Measurements from ENCODE around the gene PCLO.
"Not testable (repeated sequence)": the region's sequence is repeated elsewhere in the genome, so short reads cannot be mapped to it uniquely, and the experiment has no call there.

Gene PCLO

DNA sequence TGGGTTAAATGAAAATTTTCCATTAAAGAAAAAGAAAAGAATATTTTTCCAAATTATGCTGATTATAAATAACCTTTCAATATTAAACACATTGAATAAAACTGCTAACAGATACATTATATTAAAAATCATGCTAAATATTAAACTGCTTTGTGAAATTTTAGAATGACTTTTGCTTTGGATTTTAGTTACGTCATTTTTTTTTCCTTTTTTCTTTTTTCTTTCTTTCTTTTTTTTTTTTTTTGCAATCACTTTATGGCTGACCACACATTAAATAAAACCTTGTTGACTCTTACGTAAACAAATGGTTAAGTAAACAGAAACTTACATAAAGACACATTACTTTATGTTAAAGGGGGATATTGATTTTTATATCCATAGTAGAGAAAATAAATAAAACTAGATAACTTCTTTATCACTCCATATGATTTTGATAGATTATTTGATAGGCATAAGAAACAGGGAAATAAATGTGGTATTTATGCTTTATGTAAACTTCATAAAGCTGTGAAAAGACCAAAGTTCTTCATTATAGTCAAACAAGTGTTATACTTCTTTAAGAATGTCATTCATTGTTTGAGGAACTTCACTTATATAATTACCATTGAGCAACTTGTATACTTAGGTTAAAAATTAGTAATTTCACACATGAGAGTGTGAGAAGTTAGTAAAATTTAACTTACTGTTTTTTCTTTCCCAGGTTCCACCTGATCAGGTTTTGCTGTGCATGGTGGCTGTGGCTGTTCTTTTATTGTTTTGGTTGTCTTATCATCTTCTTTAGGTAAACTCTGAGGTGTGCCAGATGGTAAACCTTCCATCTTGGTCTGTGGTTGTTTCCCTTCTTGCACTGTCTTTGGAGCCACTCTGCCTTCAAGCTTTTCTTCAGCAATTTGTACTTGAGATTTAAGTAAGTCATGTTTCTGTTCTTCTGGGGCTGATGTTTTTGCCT, 197.3 kb downstream of the PCLO start:
- no peak for DNase-seq (ENCODE audit: low read depth in 2 of 2)

- DNase-seq (ENCODE audit: low read depth in 2 of 2), result no peak
These were observed 198.4 kb downstream of the PCLO start for GRCh38 chr7:82964150-82964882.

DNA sequence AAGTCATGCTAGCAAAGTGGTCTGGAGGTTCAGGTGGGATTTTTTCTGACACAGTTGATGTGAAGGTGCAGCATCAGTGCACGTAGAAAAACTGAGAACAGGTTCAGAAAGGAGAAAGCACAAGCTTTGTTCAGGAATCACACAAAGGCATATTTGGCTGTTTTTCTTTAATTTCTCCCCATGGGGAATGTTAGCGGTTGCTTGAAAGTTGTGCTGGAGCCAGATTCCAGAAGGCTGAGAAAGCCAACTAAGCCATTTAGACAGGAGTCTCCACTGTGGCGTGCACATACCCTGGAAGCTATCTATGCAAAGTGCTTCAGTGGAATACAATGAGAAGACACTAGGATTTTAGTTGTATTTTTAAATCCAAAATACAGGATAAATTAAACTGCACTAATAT, 201.4 kb downstream of the PCLO start:
- DNase-seq (ENCODE audit: low read depth in 2 of 2), result no peak

DNA sequence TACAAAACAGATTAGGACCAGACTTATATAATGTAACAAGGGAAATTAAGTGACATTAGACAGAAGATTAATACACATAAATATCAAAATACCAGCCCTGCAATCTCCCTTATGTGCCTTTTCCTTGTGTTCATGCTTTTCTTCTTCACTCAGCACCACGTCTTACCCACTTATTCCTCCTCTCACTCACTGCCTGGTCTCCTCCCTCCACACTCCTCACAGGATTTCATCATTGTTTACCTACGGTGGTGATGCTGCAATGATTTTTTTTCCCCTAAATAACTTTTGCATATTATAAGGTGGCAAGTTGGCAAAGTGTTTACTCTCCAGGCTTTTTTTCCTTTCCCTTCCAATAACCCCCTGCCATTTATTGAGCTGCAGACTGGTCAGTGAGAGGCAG, 203.2 kb downstream of the PCLO start:
- no peak for DNase-seq (ENCODE audit: low read depth in 2 of 2)

DNA sequence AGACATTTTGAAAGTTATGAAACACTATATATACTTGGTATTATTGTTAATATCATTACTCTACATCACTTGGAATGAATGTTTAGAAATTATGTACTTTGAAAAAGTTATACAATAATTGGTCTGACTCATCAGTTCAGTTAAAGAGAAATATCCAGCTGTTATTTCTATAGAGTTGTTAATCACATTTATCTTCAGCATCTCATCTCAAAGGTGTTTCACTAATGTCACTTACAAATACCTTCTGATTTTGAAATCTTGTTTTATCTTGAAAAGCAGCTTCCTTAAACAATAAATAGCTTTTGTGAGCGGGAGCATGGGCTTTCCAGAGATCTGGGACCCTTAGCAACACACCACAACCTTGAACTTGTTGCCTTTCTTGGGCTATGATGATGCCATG, 205.2 kb downstream of the PCLO start:
- DNase-seq (ENCODE audit: low read depth in 2 of 2), result no peak

GRCh38 chr7:82953324-82954027, 209.2 kb downstream of the PCLO start:
- DNase-seq (ENCODE audit: low read depth in 2 of 2), result no peak

- no peak for DNase-seq (ENCODE audit: low read depth in 2 of 2)
These were observed 212.2 kb downstream of the PCLO start for GRCh38 chr7:82950436-82950835.

- no peak for DNase-seq (ENCODE audit: low read depth in 2 of 2)
These were observed 217.2 kb downstream of the PCLO start for GRCh38 chr7:82945480-82945879.

GRCh38 chr7:82945056-82945455, 217.6 kb downstream of the PCLO start:
- no peak for DNase-seq (ENCODE audit: low read depth in 2 of 2)

- DNase-seq (ENCODE audit: low read depth in 2 of 2), result no peak
These were observed 230.2 kb downstream of the PCLO start for GRCh38 chr7:82932516-82932915.

DNA sequence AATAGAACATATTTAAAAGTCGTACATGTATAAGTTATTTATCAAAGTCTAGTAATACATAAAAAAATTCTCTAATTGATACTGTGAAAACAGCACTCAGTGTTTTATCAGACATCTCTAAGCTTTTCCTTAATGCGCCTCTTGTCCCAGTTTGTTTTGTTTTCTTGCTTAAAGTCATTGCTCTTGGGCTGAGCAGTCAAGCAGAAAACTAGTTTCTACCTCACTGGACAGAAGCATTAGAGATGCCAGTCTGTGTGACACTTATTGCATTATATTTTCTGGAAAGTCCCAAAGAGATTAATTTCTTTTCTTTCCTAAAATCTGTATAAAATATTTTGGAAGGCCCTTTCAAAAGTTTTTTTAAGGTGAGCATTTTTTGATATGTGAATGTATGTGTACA, 236.2 kb downstream of the PCLO start:
- DNase-seq (ENCODE audit: low read depth in 2 of 2), result no peak

- DNase-seq (ENCODE audit: low read depth in 2 of 2), result no peak
These were observed 237.4 kb downstream of the PCLO start for GRCh38 chr7:82925331-82925730.

DNA sequence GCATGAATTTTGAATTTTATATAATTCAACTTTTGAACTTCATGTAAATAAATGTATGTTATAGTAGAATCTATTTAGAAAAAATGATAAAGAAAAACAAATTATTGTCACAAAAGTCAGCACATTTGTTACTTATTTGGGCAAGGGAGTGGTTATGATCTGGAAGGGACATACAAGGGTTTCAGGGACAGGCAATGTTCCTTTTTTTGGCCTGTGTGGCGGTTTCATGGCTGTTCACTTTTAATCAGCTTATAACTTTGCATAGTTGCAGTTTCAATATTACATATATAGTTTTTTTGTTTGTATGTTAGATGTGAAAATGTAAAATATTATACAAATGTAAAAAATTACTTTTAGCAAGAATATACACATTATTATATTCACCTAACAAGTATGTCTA, 256.2 kb downstream of the PCLO start:
- DNase-seq (ENCODE audit: low read depth in 2 of 2), result no peak

DNA sequence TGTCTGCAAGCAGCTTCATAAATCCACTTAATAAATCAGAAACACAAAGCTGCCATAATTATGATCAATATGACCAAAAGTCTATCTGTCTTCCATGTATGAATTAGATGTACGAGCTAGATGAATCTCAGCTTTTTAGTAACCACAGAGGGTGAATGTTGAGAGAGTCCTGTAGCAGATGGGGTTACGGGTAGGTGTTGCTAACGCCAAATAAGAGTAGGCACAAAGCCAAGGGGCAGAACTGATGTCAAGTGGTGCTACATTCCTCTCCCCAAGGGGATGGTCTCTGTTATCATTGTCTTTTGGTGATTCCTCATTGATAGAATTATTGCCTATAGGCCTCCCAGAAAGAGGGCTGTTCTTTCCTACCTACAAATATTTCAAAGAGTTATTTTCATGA, 257.8 kb downstream of the PCLO start:
- DNase-seq (ENCODE audit: low read depth in 2 of 2), result no peak

GRCh38 chr7:82901098-82901497, 261.6 kb downstream of the PCLO start:
- DNase-seq (ENCODE audit: low read depth in 2 of 2), result not testable (repeated sequence)

DNA sequence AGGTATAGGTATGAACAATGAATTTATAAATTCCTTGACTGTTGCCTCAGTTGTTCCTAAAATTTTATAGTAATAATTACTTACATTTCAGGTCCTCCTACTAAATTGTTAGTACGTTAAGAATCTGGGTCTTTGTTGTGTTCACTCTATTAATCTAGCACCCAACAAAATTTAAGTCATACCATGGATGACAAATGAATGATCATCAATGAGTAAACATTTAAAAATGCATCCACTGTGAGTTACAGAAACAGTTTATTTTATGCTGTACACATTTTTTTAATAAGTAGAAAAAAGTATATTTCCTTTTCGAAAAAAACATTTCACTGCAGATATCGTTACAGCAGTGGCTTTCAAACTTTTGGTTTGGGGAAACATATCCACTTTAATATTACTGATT, 265.2 kb downstream of the PCLO start:
- DNase-seq (ENCODE audit: low read depth in 2 of 2), result no peak

DNA sequence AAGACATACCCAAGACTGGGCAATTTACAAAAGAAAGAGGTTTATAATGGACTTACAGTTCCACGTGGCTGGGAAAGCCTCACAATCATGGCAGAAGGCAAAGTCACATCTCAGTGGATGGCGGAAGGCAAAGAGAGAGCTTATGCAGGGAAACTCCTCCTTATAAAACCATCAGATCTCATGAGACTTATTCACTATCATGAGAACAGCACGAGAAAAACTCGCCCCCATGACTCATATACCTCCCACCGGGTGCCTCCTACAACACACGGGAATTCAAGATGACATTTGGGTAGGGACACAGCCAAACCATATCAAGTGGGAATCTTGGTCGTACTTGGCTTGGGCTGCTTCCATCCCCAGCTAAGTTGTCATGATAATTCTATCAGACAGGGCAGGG, 268.3 kb downstream of the PCLO start:
- not testable (repeated sequence) for DNase-seq (ENCODE audit: low read depth in 2 of 2)

DNA sequence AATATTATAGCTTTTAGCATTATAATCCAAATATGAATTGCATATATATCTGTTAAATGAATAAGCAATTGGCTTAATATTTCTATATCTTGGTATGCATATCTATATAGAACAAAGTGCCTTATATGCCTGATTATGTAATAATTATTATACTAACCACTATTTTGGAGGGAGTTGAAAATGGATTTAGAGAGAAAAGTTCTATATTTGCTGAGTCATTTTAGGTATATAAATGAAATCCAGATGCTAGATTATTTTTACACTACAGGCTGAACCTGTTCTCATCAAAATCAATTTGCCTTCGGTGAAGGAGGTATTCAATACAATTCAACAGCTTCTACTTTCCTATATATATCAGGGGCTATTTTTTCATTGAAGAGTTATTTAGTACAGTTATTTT, 276.4 kb downstream of the PCLO start:
- DNase-seq (ENCODE audit: low read depth in 2 of 2), result no peak

- no peak for DNase-seq (ENCODE audit: low read depth in 2 of 2)
These were observed 296.8 kb downstream of the PCLO start for GRCh38 chr7:82865856-82866255.

- DNase-seq (ENCODE audit: low read depth in 2 of 2), result no peak
These were observed 303.4 kb downstream of the PCLO start for GRCh38 chr7:82859106-82859850.

DNA sequence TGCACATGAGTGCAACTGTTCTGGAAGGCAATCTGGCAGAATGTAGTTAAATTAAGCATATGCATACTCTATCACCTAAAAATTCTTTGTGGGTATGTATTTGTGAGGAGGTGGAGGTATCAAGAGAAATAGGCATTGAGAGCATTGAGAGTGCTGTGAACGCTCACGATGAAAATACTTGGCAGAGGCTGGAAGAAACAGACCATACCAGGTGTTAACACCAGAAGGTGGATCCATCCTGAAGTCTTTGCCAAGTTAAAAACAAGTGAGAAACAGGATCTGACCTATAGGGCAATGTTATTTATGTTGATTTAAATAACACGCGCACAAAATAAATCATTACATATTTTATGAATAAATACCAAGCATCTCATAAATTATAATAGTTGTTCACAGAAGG, 311.6 kb downstream of the PCLO start:
- DNase-seq (ENCODE audit: low read depth in 2 of 2), result no peak

GRCh38 chr7:82841828-82842227, 320.9 kb downstream of the PCLO start:
- no peak for DNase-seq (ENCODE audit: low read depth in 2 of 2)
